Small intestine (tissue), 7 donors: ENCODE measurements around the gene DHRS4. TPM values are rescaled to one million over a fixed set of nuclear protein-coding genes. Genes with fewer than 3 reads are reported as not detected.
A peak's percentile ranks its signal among the peaks of the same experiment; 100 is the strongest.

ENCODE experiments used
- DNase-seq, 2 donors: peaks; one replicate each; pipeline versions ENCODE4 v3.0.0 to v3.0.0-alpha.2; 2013
- FAIRE-seq: peaks from 2 replicates; lab custom pipeline; 2012; peaks lifted over from hg19 to GRCh38; lab: Jason Lieb, UNC
- H3K27ac ChIP-seq, 3 donors: one replicate each; pipeline ENCODE4 v1.5.1; 2013; ENCODE audit warnings: low read length in 2 of 3, mild to moderate bottlenecking in 2 of 3, control low read depth in 1 of 3, inconsistent platforms in 1 of 3, low read depth in 1 of 3, moderate library complexity in 1 of 3
- H3K27me3 ChIP-seq, 3 donors: one replicate each; pipeline ENCODE4 v1.6.1; 2013; ENCODE audit warnings: low read length in 3 of 3, inconsistent platforms in 1 of 3; ENCODE audit not compliant: control insufficient read depth in 3 of 3, insufficient read depth in 3 of 3
- H3K36me3 ChIP-seq, 3 donors: one replicate each; pipeline ENCODE4 v1.6.1; 2013; ENCODE audit warnings: low read length in 3 of 3, inconsistent platforms in 1 of 3, low read depth in 1 of 3, mild to moderate bottlenecking in 1 of 3, moderate library complexity in 1 of 3; ENCODE audit not compliant: control insufficient read depth in 3 of 3, insufficient read depth in 2 of 3
- H3K4me1 ChIP-seq, 3 donors: one replicate each; pipeline ENCODE4 v1.6.1; 2013; ENCODE audit warnings: low read length in 2 of 3, inconsistent platforms in 1 of 3, low read depth in 1 of 3, mild to moderate bottlenecking in 1 of 3, moderate library complexity in 1 of 3; ENCODE audit not compliant: control insufficient read depth in 3 of 3, insufficient read depth in 2 of 3
- H3K4me3 ChIP-seq, 3 donors: one replicate each; pipeline ENCODE4 v1.5.1; 2013; ENCODE audit warnings: low read length in 3 of 3, control low read depth in 1 of 3, inconsistent platforms in 1 of 3, low read depth in 1 of 3, mild to moderate bottlenecking in 1 of 3, moderate library complexity in 1 of 3
- H3K9me3 ChIP-seq, 2 donors: one replicate each; pipeline ENCODE4 v1.6.1; 2013; ENCODE audit warnings: low read depth in 1 of 2, low read length in 1 of 2; ENCODE audit not compliant: control insufficient read depth in 2 of 2, insufficient read depth in 1 of 2
- WGBS, 3 donors: extraction: QIAGEN DNeasy Blood & Tissue Kit; methylation state at CpG; one replicate each; pipeline ENCODE4 v1.1.7; 2013; 5-methylcytosine and 5-hydroxymethylcytosine counted together
- polyA plus RNA-seq, 4 donors: library from polyadenylated mRNA; stranded (reverse) in 3 of 4; unstranded in 1 of 4; fragments of 200-250 nt in 3 of 4; fragments of 120-200 nt in 1 of 4; gene quantifications; one replicate each; pipeline versions ENCODE4 v1.2.1 to v1.2.3, GENCODE V29; 2013
- donor health status: healthy with polysubstance abuse.
- donor health status: control.
- donor health status: control.
- donor health status: Bipolar disorder and iron deficiency.
- donor health status: healthy.

Gene DHRS4
- polyA plus RNA-seq, 4 donors, result 61.6 to 163 (median 135) TPM

DNA sequence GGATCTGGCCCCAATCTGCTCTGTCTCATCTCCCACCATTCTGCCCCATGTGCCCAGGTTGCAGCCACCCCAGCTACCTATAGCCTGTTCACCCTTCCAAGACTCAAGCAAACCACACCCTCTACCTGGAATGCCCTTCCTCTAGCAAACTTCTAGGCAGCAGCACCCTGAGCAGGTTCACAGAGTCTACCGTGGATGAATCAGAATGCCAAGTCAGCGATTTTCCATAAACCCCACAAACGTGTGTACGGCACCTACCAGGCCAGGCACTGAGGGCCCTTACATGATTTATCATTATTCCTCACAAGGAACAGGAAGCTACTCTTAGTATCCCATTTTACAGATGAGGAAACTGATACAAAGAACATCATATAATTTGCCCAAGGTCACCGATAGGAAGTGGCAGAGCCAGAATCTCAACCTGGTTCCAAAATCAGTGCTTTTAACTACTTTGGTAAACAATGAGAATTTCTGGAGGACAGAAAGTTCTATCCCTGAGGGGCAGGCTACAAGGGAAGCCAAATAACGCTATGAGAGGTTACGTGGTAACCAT lies 28.0 kb upstream of the DHRS4 start:
- no peaks in the 10 kb centered on the region for H3K27me3 ChIP-seq
- no peaks in the 10 kb centered on the region for H3K9me3 ChIP-seq
- 90 to 93% (median 93%) methylated on average over 7 of the region's 7 CpGs for WGBS, 3 donors
- DNase-seq (no peak), FAIRE-seq (no peak)
- H3K4me3 ChIP-seq, result no peak overlapping the region
- no peaks in the 10 kb centered on the region for H3K36me3 ChIP-seq
- peaks cover 0 to 7% (median under 1%) of the 10 kb centered on the region in 3 donors for H3K4me1 ChIP-seq
- H3K27ac ChIP-seq, result no peak overlapping the region

DNA sequence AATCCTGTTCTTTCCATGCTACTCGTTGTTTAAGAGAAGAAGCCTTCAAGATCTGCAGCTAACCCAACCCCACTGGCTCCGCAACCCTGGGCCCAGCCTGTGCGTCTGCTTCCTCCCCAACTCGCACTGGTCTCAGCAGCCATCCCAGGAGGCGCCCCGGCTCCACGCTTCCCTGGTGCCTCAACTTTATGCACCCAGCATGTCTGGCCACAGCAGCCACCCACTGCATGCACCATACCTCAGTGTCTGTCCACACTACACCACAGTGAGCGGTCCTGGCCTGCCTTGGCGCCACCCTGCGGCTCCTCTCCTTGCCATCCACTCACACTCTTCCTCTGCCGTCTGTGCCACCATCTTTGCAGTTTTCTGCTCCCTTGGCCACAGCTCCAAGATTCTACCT lies 27.0 kb upstream of the DHRS4 start:
- H3K27ac ChIP-seq, result no peak overlapping the region
- H3K4me3 ChIP-seq, result no peak overlapping the region
- 87 to 95% (median 88%) methylated on average over 11 of the region's 11 CpGs for WGBS, 3 donors
- DNase-seq (no peak), FAIRE-seq (no peak)
- no peaks in the 10 kb centered on the region for H3K9me3 ChIP-seq
- no peaks in the 10 kb centered on the region for H3K36me3 ChIP-seq
- peaks cover 0 to 16% (median 8%) of the 10 kb centered on the region in 3 donors for H3K4me1 ChIP-seq
- H3K27me3 ChIP-seq, result no peaks in the 10 kb centered on the region

DNA sequence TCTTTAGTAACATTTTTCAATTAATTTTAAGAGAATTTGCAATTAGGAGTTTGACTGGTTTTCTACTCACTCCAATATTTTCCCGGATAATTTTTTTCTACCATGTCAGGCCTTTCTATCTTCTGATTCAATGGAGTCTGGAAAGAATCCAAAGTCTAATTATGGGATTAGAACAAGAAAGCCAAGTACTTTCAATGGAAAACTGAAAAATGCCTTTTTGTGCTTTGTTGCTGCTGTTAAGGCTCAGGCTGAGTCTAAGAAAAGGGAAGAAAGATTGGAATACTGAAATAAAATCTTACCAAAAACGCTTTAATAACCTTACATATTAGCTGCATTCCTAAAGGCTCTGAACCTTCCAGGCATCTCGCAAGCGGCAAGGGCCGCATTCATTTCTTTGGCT lies 24.4 kb upstream of the DHRS4 start:
- Histone ChIP-seq H3K36me3 (no peaks in the 10 kb centered on the region), H3K27me3 (no peaks in the 10 kb centered on the region), H3K9me3 (no peaks in the 10 kb centered on the region), H3K27ac (no peak overlapping the region), H3K4me3 (no peak overlapping the region), H3K4me1 (peaks cover 0 to 33% (median 8%) of the 10 kb centered on the region in 3 donors)
- 78 to 83% (median 79%) methylated on average over 5 of the region's 5 CpGs for WGBS, 3 donors
- DNase-seq (no peak), FAIRE-seq (no peak)

DNA sequence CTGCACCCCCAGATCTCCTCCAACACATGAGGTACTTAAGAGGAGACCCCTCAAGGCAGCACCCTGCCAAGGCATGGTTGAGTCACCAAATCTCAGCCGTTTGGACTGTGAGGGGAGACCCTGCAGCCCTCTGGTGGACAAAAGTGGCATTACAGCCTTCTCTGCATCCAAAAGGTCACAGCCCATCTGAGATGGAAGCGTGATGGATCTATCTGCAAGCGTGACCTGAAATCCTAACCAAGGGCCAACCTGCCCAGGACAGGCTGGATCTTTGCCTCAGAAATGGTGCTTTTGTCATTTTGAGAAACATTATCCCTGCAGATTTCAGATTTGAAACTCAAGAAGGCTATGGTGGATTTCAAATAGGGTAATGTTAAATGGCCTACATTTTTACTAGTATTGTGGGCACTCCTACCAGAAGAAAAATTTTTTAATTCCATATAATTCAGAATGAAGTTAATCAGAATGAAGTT lies 23.7 kb upstream of the DHRS4 start:
- WGBS, 3 donors, result 4 to 5% (median 5%) methylated on average over 3 of the region's 3 CpGs
- no peak for FAIRE-seq
- no peaks in the 10 kb centered on the region for H3K9me3 ChIP-seq
- H3K27me3 ChIP-seq, result no peaks in the 10 kb centered on the region
- no peak overlapping the region for H3K4me3 ChIP-seq
- DNase-seq, result peak; percentile 73 to 81
- H3K36me3 ChIP-seq, result no peaks in the 10 kb centered on the region
- H3K4me1 ChIP-seq, result peaks cover 0 to 33% (median 12%) of the 10 kb centered on the region in 3 donors
- no peak overlapping the region for H3K27ac ChIP-seq

DNA sequence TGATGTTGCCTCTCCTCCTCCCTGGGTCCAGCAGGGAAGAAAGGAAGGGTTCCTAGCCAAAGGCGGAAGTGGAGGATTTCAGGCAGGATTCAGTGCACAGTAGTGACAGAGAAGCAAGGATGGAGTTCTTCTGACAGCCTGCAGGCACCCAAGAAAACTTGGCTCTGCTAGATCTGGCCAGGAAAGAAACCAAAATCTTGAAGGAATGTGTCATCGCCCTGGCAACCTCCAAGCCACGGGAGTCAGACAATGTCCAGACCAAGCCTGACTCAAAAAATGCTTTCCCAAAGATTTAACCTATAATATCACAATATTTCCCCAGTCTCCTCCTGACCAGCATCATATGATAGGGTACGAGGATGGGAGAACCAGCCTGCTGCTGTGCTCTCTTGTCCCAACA lies 22.8 kb upstream of the DHRS4 start:
- H3K9me3 ChIP-seq, result no peaks in the 10 kb centered on the region
- peak overlapping the region in 1 of 3 donors; percentile 37 for H3K27ac ChIP-seq
- H3K36me3 ChIP-seq, result no peaks in the 10 kb centered on the region
- peaks cover 0 to 34% (median 18%) of the 10 kb centered on the region in 3 donors for H3K4me1 ChIP-seq
- DNase-seq (no peak), FAIRE-seq (no peak)
- 60 to 85% (median 76%) methylated on average over 4 of the region's 4 CpGs for WGBS, 3 donors
- no peak overlapping the region for H3K4me3 ChIP-seq
- H3K27me3 ChIP-seq, result no peaks in the 10 kb centered on the region

DNA sequence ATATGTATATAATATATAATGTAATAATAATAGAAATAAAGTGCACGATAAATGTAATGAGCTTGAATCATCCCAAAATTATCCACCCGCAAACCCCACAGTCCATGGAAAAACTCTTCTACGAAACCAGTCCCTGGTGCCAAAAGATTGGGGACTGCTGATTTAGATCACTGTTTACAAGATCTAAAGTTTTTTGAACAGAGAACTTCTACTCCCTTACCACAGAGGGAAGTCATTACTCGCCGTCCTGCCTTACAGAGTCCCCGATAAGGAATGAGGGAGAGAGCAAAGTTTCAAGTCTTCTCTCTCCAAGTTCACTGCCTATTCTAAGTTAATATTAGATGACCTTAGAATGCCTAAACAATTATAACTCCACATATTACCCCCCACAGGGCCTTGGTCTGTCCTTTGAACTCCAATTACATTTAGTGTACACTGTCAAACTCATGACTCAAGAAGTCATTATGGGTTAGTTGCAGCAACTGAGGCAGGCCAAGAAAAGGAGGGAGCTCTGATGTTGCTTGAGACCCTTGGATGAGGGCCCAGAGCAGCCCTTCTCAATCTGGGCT lies 21.8 kb upstream of the DHRS4 start:
- Histone ChIP-seq H3K27ac (peak overlapping the region in 1 of 3 donors; percentile 26), H3K36me3 (no peaks in the 10 kb centered on the region), H3K27me3 (no peaks in the 10 kb centered on the region), H3K4me3 (no peak overlapping the region), H3K9me3 (peaks cover 0 to 3% of the 10 kb centered on the region in 2 donors), H3K4me1 (peaks cover 0 to 40% (median 18%) of the 10 kb centered on the region in 3 donors)
- 20 to 49% (median 30%) methylated on average over 6 of the region's 6 CpGs for WGBS, 3 donors
- FAIRE-seq (no peak), DNase-seq (peak; percentile 61 to 88)

DNA sequence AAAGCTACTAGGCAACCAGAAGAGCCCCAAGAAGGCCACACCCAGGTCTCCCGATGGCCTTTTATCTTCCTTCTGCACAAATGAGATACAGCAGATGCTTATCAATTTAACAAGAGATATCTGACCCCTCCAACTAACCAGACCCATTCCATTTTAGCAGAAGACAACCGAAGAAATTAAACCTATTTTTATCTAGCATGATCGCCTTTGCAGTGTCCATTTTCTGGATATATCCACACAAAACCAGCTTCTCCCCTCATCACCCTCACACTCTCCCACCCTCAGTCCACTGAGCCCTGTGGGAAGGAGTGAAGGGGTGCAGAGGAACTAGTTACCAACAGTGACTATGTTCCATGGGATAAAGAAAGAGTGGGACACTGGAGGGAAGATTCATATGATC lies 20.9 kb upstream of the DHRS4 start:
- FAIRE-seq, result no peak
- H3K27ac ChIP-seq, result no peak overlapping the region

DNA sequence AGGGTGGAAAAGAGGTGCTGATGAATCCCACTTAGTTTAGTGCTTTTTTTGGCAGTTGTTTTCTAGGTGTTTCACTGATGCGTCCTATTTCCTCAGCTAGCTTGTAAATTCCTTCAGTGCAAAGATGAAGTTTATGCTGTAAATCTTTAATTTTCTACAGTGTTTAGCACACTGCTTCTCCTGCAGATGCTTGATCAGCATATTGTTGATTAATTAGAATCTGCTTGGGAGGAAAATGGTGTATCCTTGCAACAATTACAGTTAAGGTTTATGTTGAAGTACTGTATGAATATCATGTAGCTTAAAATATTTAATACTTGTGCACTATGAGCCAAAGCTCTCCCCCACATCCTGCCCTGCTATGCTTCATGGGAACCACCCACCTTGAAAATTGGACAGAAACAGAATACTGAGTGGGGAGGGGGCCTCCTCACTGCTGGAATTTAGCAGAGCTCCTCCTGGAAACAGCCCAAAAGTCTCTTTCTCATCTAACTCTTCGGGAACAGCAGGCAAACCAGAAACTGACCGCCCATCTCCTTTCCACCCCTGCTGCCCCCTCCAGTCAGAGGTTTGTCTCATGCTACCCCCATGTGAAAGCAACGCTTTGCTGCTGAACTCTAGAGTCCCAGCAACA lies 20.3 kb upstream of the DHRS4 start:
- no peaks in the 10 kb centered on the region for H3K27me3 ChIP-seq
- no peak for DNase-seq
- FAIRE-seq, result no peak
- H3K4me3 ChIP-seq, result no peak overlapping the region
- peaks cover 0 to 4% of the 10 kb centered on the region in 2 donors for H3K9me3 ChIP-seq
- H3K4me1 ChIP-seq, result peaks cover 0 to 45% (median 21%) of the 10 kb centered on the region in 3 donors
- WGBS, 3 donors, result 73 to 91% (median 81%) methylated on average over 4 of the region's 4 CpGs
- H3K36me3 ChIP-seq, result no peaks in the 10 kb centered on the region
- no peak overlapping the region for H3K27ac ChIP-seq

More for the DNA sequence above, 20.9 kb upstream of the DHRS4 start:
- Histone ChIP-seq H3K9me3 (peaks cover 0 to 4% of the 10 kb centered on the region in 2 donors), H3K4me1 (peaks cover 0 to 44% (median 21%) of the 10 kb centered on the region in 3 donors), H3K4me3 (no peak overlapping the region), H3K36me3 (no peaks in the 10 kb centered on the region), H3K27me3 (no peaks in the 10 kb centered on the region)
- whole genome bisulfite sequencing, 3 donors, result 67 to 76% (median 71%) methylated on average over 3 of the region's 3 CpGs
- no peak for DNase-seq
